SU-DHL-6 (cell line): ENCODE data around the gene FRK.

Source experiments
- H2AFZ ChIP-seq: fragments of 200-600 bp; sonication (generic); 2 replicates; pipeline ENCODE4 v1.6.1; 2014; ENCODE audit warnings: low read depth, mild to moderate bottlenecking, moderate library complexity, mixed read lengths, antibody characterized with exemption, low read length; ENCODE audit not compliant: severe bottlenecking
- H3F3A ChIP-seq: fragments of 200-600 bp; shearing (Covaris generic); 2 replicates; pipeline ENCODE4 v1.6.0; 2016; ENCODE audit warnings: antibody characterized with exemption, mild to moderate bottlenecking; ENCODE audit not compliant: insufficient read depth
- H3K27ac ChIP-seq: fragments of 200-600 bp; sonication (generic); 2 replicates; pipeline ENCODE4 v1.5.1; 2016; ENCODE audit warnings: low read depth, mild to moderate bottlenecking, low read length, moderate library complexity, mixed read lengths
- H3K27me3 ChIP-seq: fragments of 200-600 bp; sonication (generic), shearing (Covaris generic); 2 replicates; pipeline ENCODE4 v1.6.0; 2014; ENCODE audit warnings: mild to moderate bottlenecking, low read length
- H3K36me3 ChIP-seq: fragments of 200-600 bp; sonication (generic); 2 replicates; pipeline ENCODE4 v1.6.1; 2014; ENCODE audit warnings: mild to moderate bottlenecking, low read length, mixed read lengths
- H3K4me2 ChIP-seq: fragments of 300-600, 200-600 bp; shearing (Covaris generic), sonication (generic); 2 replicates; pipeline ENCODE4 v1.6.0; 2014; ENCODE audit warnings: low read length, low read depth, mild to moderate bottlenecking; ENCODE audit not compliant: poor library complexity, severe bottlenecking
- H3K4me3 ChIP-seq: fragments of 200-600 bp; sonication (generic); 2 replicates; pipeline ENCODE4 v1.5.1; 2014; ENCODE audit warnings: antibody characterized with exemption, low read length, mild to moderate bottlenecking, mixed read lengths; ENCODE audit not compliant: insufficient read depth, poor library complexity, severe bottlenecking
- H3K79me2 ChIP-seq: fragments of 200-600 bp; sonication (generic); 2 replicates; pipeline ENCODE4 v1.6.1; 2014; ENCODE audit warnings: mild to moderate bottlenecking, low read length, moderate library complexity; ENCODE audit not compliant: insufficient read depth
- H3K9ac ChIP-seq: fragments of 200-600 bp; sonication (generic); 2 replicates; pipeline ENCODE4 v1.7.0; 2014; ENCODE audit warnings: mild to moderate bottlenecking, low read length
- H3K9me2 ChIP-seq: fragments of 200-600 bp; sonication (generic); replicated peaks from 2 replicates; pipeline ENCODE4 v1.6.1; 2014; ENCODE audit warnings: low read length; ENCODE audit not compliant: insufficient read depth
- H3K9me3 ChIP-seq: fragments of 200-600 bp; sonication (generic); 2 replicates; pipeline ENCODE4 v1.6.1; 2014; ENCODE audit warnings: low read length, mixed read lengths; ENCODE audit not compliant: insufficient read depth
- H4K20me1 ChIP-seq: fragments of 200-600 bp; sonication (generic); 2 replicates; pipeline ENCODE4 v1.6.1; 2014; ENCODE audit warnings: low read depth, mild to moderate bottlenecking, antibody characterized with exemption, low read length, moderate library complexity, mixed read lengths
- EZH2phosphoT487 ChIP-seq: fragments of 200-600 bp; sonication (generic), shearing (Covaris generic); conservative IDR thresholded peaks from 2 replicates; pipeline ENCODE4 v1.6.1; 2018; ENCODE audit warnings: mild to moderate bottlenecking, antibody characterized with exemption, low read length, moderate library complexity, mixed read lengths
- TF ChIP-seq, protein P1 (sequence below): fragments of 200-600 bp; sonication (generic); IDR thresholded peaks from one replicate; pipeline ENCODE4 v1.5.1; 2017; ENCODE audit warnings: antibody characterized with exemption, mild to moderate bottlenecking, low read length, moderate library complexity; ENCODE audit not compliant: insufficient read depth, poor library complexity, severe bottlenecking

Gene FRK

DNA sequence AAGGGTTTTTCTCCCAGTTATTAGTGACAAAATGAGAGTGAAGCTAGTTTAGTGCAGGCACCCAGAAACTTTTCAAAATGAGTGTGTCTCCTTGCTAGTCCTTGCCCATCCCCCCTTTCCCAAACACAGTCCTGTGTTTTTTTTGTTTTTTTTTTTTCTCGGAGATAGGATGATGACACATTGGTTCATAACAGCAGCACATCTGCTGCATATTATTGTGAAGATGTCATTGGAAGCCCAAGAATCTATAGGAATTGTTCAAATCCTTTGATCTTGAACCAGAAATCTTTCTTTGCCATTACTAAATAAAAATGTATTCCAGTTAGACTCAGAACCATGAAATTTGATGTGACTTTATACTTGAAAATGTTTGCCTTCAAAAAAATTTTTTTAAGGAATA is 162.4 kb downstream of the FRK start:
- Histone ChIP-seq H3K79me2 (no peaks in the 10 kb centered on the region), H4K20me1 (no peaks in the 10 kb centered on the region)

DNA sequence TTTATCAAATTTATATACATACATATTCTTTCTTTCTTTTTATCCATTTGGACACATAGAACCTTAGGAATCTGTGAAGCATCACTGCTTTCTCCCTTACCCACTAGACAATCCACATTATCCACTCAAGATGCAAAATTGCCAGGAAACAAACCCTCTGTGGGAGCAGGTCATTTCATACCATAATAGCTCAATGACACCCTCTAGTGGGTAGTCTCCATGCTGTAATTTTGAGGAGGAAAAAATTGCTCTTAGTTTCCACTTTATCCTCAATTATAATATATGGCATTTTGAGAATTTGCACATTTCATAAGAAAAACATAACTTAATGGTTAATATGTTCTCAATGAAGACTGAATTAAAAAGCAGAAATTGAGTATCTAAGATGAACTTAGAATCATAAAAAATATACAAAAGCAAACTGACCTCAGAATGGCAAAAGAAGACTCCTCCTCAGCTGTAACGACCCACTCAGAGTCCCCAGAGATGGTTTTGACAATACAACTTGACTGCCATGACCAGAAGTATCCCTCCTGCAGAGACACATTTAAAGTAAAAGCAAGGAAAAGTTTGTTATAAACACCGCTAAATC is 164.1 kb downstream of the FRK start:
- Histone ChIP-seq H3K79me2 (no peaks in the 10 kb centered on the region), H3K9me3 (no peaks in the 10 kb centered on the region), H3K4me3 (no peak overlapping the region), H3K27ac (no peak overlapping the region), H4K20me1 (no peaks in the 10 kb centered on the region), H2AFZ (no peak overlapping the region), H3K4me2 (no peak overlapping the region), H3K9me2 (no peaks in the 10 kb centered on the region), H3F3A (no peaks in the 10 kb centered on the region), H3K9ac (no peak overlapping the region), H3K36me3 (no peaks in the 10 kb centered on the region), H3K27me3 (no peaks in the 10 kb centered on the region)
- TF ChIP-seq, protein P1, sequence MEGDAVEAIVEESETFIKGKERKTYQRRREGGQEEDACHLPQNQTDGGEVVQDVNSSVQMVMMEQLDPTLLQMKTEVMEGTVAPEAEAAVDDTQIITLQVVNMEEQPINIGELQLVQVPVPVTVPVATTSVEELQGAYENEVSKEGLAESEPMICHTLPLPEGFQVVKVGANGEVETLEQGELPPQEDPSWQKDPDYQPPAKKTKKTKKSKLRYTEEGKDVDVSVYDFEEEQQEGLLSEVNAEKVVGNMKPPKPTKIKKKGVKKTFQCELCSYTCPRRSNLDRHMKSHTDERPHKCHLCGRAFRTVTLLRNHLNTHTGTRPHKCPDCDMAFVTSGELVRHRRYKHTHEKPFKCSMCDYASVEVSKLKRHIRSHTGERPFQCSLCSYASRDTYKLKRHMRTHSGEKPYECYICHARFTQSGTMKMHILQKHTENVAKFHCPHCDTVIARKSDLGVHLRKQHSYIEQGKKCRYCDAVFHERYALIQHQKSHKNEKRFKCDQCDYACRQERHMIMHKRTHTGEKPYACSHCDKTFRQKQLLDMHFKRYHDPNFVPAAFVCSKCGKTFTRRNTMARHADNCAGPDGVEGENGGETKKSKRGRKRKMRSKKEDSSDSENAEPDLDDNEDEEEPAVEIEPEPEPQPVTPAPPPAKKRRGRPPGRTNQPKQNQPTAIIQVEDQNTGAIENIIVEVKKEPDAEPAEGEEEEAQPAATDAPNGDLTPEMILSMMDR, result peak; percentile 55
- TF ChIP-seq EZH2phosphoT487, result no peak

More for the DNA sequence above, 162.4 kb downstream of the FRK start:
- H3K4me2 ChIP-seq, result no peak overlapping the region
- no peaks in the 10 kb centered on the region for H3K36me3 ChIP-seq
- H3F3A ChIP-seq, result no peaks in the 10 kb centered on the region
- H3K27me3 ChIP-seq, result no peaks in the 10 kb centered on the region
- no peak overlapping the region for H3K4me3 ChIP-seq
- TF ChIP-seq, protein P1, result no peak
- TF ChIP-seq EZH2phosphoT487, result no peak
- no peaks in the 10 kb centered on the region for H3K9me2 ChIP-seq
- no peaks in the 10 kb centered on the region for H3K9me3 ChIP-seq
- no peak overlapping the region for H2AFZ ChIP-seq
- H3K9ac ChIP-seq, result no peak overlapping the region
- no peak overlapping the region for H3K27ac ChIP-seq

DNA sequence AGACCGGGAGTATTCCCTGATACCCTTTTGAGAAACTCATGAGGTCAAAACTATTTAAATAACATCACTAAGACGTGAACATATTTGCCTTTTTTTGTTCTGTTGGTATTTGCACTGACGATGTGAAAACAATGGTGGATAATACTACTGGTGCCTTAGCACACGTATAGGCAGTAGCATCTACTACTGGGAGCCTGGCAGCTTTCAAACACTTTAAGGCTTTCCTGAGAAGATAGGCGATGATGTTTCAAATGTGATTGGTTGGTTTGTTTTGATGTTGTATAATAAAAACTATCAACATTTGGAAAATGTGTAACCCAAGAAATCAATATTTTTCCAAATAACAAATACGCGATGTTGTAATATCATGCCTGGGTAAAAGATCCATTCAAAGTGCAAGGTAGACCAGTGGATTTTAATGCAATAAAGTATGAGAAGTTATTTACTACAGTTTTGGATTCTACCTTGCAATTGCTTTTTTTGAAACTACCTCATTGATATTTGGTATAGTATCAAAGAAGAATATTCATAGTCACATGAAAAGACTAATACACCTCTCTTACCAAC is 166.2 kb downstream of the FRK start:
- no peaks in the 10 kb centered on the region for H3K9me2 ChIP-seq
- H3F3A ChIP-seq, result no peaks in the 10 kb centered on the region
- no peak overlapping the region for H2AFZ ChIP-seq
- H3K4me2 ChIP-seq, result no peak overlapping the region
- no peak overlapping the region for H3K27ac ChIP-seq
- no peaks in the 10 kb centered on the region for H3K36me3 ChIP-seq
- H3K27me3 ChIP-seq, result no peaks in the 10 kb centered on the region
- H3K9ac ChIP-seq, result no peak overlapping the region
- no peak overlapping the region for H3K4me3 ChIP-seq
- no peaks in the 10 kb centered on the region for H3K9me3 ChIP-seq
- no peaks in the 10 kb centered on the region for H3K79me2 ChIP-seq
- H4K20me1 ChIP-seq, result no peaks in the 10 kb centered on the region
- TF ChIP-seq, protein P1, result no peak
- TF ChIP-seq EZH2phosphoT487, result no peak
